PC-3 (cell line): ENCODE results near the gene RPS10. TPM values are rescaled to one million over a fixed set of nuclear protein-coding genes. Genes with fewer than 3 reads are reported as not detected.
A peak's percentile ranks its signal among the peaks of the same experiment; 100 is the strongest.

Experiments
- ATAC-seq: fragments of 200-7000 bp; cut with Tn5 transposase; 2 replicates; pipeline ENCODE4 v1.9.1; 2020; ENCODE audit warnings: mild to moderate bottlenecking, moderate library complexity
- BruUV-seq: library from RNA; stranded (reverse); fragments of 400-500 nt; replicated peaks from 2 replicates; lab custom pipeline; 2021; lab: Mats Ljungman, UMichigan
- CTCF ChIA-PET: fragments of 300-600 bp; sonication (Branson Sonifier 250); formaldehyde crosslinking; loops from one replicate; lab custom pipeline; 2022; ENCODE audit warnings: antibody characterized with exemption; lab: Charles Lee
- POLR2A ChIA-PET: fragments of 300-600 bp; sonication (Branson Sonifier 250); formaldehyde crosslinking; loops from one replicate; lab custom pipeline; 2022; ENCODE audit warnings: antibody characterized with exemption; ENCODE audit not compliant: unreplicated experiment; lab: Charles Lee
- DNase-seq: peaks from one replicate; pipeline ENCODE4 v3.0.0-alpha.2; 2015
- H2AFZ ChIP-seq: fragments of 300-600 bp; sonication (generic); 2 replicates; pipeline ENCODE4 v1.6.0; 2016; ENCODE audit warnings: antibody characterized with exemption, low read length
- H3F3A ChIP-seq: fragments of 300-600 bp; sonication (generic); one replicate; pipeline ENCODE4 v1.6.0; 2017; ENCODE audit warnings: antibody characterized with exemption, low read length, control low read depth, mild to moderate bottlenecking; ENCODE audit not compliant: unreplicated experiment
- H3K27ac ChIP-seq: fragments of 300-600 bp; sonication (generic); 2 replicates; pipeline ENCODE4 v1.5.1; 2016; ENCODE audit warnings: mild to moderate bottlenecking, low read length
- H3K27me3 ChIP-seq: fragments of 300-600 bp; sonication (generic); 2 replicates; pipeline ENCODE4 v1.6.1; 2016; ENCODE audit warnings: low read length, mixed read lengths
- H3K36me3 ChIP-seq: fragments of 300-600 bp; sonication (generic); 2 replicates; pipeline ENCODE4 v1.6.1; 2016; ENCODE audit warnings: low read depth, mixed run types, low read length, mixed read lengths
- H3K4me1 ChIP-seq: fragments of 300-600 bp; sonication (generic); 2 replicates; pipeline ENCODE4 v1.5.1; 2016; ENCODE audit warnings: low read length; ENCODE audit not compliant: insufficient read depth
- H3K4me2 ChIP-seq: fragments of 300-600 bp; sonication (generic); 2 replicates; pipeline ENCODE4 v1.6.0; 2016; ENCODE audit warnings: low read length
- H3K4me3 ChIP-seq: fragments of 300-600 bp; sonication (generic); 2 replicates; pipeline ENCODE4 v1.5.1; 2016; ENCODE audit warnings: mild to moderate bottlenecking, low read length, mixed read lengths
- H3K79me2 ChIP-seq: fragments of 300-600 bp; sonication (generic); 2 replicates; pipeline ENCODE4 v1.6.1; 2017; ENCODE audit warnings: low read length, mixed read lengths
- H3K9ac ChIP-seq: fragments of 300-600 bp; sonication (generic); 2 replicates; pipeline ENCODE4 v1.6.0; 2016; ENCODE audit warnings: mild to moderate bottlenecking, low read length
- H3K9me2 ChIP-seq: fragments of 300-600 bp; sonication (generic); replicated peaks from 2 replicates; pipeline ENCODE4 v1.6.1; 2016; ENCODE audit warnings: mixed run types, low read length, mixed read lengths
- H3K9me3 ChIP-seq: fragments of 300-600 bp; sonication (generic); 2 replicates; pipeline ENCODE4 v1.6.1; 2016; ENCODE audit warnings: low read length, mixed read lengths
- H4K20me1 ChIP-seq: fragments of 300-600 bp; sonication (generic); 2 replicates; pipeline ENCODE4 v1.6.1; 2016; ENCODE audit warnings: low read length, mixed read lengths
- EZH2 ChIP-seq: fragments of 300-600 bp; sonication (generic); IDR thresholded peaks from one replicate; pipeline ENCODE4 v1.6.1; 2017; ENCODE audit warnings: antibody characterized with exemption, mild to moderate bottlenecking, low read length; ENCODE audit not compliant: unreplicated experiment
- EZH2phosphoT487 ChIP-seq: fragments of 300-600 bp; sonication (generic); IDR thresholded peaks from 2 replicates; pipeline ENCODE4 v1.6.1; 2018; ENCODE audit warnings: mild to moderate bottlenecking, antibody characterized with exemption, low read length, borderline replicate concordance
- intact Hi-C: fragments of 100-400 bp; cut with micrococcal nuclease; formaldehyde crosslinking; loops from 2 replicates; pipeline ENCODE4 v1.9.0; 2023
- total RNA-seq: library from RNA; depleted of rRNA; stranded (reverse); fragments of >200 nt; gene quantifications from 2 replicates; pipeline ENCODE4 v1.2.3, GENCODE V29; 2014
- TF ChIP-seq, protein P1 (sequence below): fragments of 300-600 bp; sonication (generic); conservative IDR thresholded peaks from 2 replicates; pipeline ENCODE4 v1.5.1; 2017; ENCODE audit warnings: antibody characterized with exemption, low read depth, mild to moderate bottlenecking, low read length

RPS10 gene
- total RNA-seq, 1 experiment from 2014 or later = 3,060 TPM

DNA sequence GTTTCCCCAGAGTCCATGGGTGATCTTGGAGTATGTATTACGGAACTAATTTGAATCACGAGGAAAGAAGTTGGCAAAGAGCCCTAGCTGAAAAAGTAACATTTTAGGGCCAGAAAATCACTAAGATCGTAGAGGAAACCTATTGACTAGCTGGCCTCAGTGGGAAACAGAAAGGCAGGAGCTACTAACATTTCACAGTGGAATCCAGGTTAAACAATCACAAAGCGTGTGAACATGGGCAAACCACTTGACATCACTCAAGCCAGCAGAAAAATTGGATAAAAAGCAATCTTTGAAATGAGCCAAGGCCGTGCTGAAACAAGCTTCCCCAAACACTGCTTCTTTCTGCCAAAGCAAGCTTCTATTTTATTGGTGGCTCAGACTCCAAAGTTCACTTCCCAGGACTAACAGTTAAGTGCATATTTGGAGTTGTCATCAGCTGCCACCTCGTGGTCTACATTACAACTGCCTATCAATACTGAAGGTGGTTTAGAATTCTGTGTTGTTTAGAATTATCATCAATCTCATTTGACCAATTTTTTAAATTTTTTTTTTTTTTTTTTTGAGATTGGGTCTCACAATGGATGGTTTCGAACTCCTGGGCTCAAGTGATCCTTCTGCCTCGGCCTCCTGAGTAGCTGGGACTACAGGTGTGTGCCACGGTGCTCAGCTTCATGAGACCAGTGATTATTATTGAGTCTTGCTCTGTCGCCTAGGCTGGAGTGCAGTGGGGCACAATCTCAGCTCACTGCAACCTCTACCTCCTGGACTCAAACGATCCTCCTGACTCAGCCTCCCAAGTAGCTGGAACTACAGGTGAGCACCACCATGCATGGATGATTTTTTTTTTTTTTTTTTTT is 10.6 kb downstream of the RPS10 start:
- Histone ChIP-seq H3K36me3 (peaks cover 40% of the 10 kb centered on the region), H3K79me2 (peaks cover 6% of the 10 kb centered on the region; the same call in 1 of the 2 replicates), H3K4me2 (no peak overlapping the region), H3K27ac (no peak overlapping the region), H2AFZ (no peak overlapping the region), H3K9me2 (no peaks in the 10 kb centered on the region), H3K9me3 (no peaks in the 10 kb centered on the region), H3K27me3 (no peaks in the 10 kb centered on the region), H3K4me1 (peaks cover 14% of the 10 kb centered on the region), H3K4me3 (no peak overlapping the region), H4K20me1 (peaks cover 39% of the 10 kb centered on the region), H3F3A (peaks cover 23% of the 10 kb centered on the region), H3K9ac (no peak overlapping the region)
- TF ChIP-seq EZH2 (no peak), EZH2phosphoT487 (no peak)
- TF ChIP-seq, protein P1, sequence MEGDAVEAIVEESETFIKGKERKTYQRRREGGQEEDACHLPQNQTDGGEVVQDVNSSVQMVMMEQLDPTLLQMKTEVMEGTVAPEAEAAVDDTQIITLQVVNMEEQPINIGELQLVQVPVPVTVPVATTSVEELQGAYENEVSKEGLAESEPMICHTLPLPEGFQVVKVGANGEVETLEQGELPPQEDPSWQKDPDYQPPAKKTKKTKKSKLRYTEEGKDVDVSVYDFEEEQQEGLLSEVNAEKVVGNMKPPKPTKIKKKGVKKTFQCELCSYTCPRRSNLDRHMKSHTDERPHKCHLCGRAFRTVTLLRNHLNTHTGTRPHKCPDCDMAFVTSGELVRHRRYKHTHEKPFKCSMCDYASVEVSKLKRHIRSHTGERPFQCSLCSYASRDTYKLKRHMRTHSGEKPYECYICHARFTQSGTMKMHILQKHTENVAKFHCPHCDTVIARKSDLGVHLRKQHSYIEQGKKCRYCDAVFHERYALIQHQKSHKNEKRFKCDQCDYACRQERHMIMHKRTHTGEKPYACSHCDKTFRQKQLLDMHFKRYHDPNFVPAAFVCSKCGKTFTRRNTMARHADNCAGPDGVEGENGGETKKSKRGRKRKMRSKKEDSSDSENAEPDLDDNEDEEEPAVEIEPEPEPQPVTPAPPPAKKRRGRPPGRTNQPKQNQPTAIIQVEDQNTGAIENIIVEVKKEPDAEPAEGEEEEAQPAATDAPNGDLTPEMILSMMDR = peak; percentile 80
- CTCF ChIA-PET = interaction anchor here (0.5 to 1.7 kb wide), 11 partner anchors 11 to 546 kb away, joined by 3 to 34 read pairs (median 5); partner anchors contain the start of genes HMGA1 and SMIM29
- intact Hi-C loops = loop anchor here (1.0 to 2.0 kb wide), 3 partner anchors 166 to 252 kb away; partner anchors contain the start of gene SMIM29
- ATAC-seq = peak; percentile 57
- DNase-seq = peak; percentile 72
- no TSS peak for BruUV-seq
- POLR2A ChIA-PET = interaction anchor here (0.9 kb wide), 1 partner anchor 171 kb away, joined by 4 read pairs; no protein-coding TSS in a partner anchor

DNA sequence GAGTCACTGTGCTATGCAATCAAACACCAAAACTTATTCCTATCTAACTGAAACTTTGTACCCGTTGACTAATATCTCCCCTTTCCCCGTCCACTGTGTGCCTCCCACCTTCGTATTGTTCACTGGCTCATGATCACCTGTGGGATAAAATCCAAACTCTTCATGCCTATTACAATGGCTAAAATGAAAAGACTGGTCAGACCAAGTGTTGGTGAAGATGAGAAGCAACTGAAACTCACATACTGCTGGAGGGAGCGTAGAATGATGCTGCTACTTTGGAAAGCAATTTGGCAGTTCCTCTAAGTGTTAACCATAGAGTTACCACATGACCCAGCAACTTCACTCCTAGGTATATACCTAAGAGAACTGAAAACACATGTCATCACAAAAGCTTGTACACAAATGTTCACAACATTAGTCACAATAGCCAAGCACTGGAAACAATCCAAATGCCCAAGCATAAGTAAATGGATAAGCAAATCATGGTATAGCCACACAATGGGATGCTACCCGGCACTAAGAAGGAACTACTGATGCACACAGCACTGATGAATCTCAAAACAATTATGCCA is 13.1 kb downstream of the RPS10 start:
- no peaks in the 10 kb centered on the region for H3K27me3 ChIP-seq
- H3K4me3 ChIP-seq = no peak overlapping the region
- ATAC-seq (peak; percentile 5; the same call in 1 of the 2 replicates), DNase-seq (peak; percentile 83)
- no peak overlapping the region for H2AFZ ChIP-seq
- ChIA-PET CTCF (no interaction called here), POLR2A (no interaction called here)
- no peak overlapping the region for H3K27ac ChIP-seq
- H3F3A ChIP-seq = peaks cover 13% of the 10 kb centered on the region
- no peak for TF ChIP-seq EZH2
- TF ChIP-seq EZH2phosphoT487 = no peak
- TF ChIP-seq, protein P1 = no peak
- intact Hi-C loops = no loop called here
- BruUV-seq = no TSS peak
- no peaks in the 10 kb centered on the region for H3K9me3 ChIP-seq
- H3K79me2 ChIP-seq = no peaks in the 10 kb centered on the region
- peaks cover 14% of the 10 kb centered on the region for H3K4me1 ChIP-seq
- peaks cover 21% of the 10 kb centered on the region for H3K36me3 ChIP-seq
- no peak overlapping the region for H3K4me2 ChIP-seq
- no peak overlapping the region for H3K9ac ChIP-seq
- H3K9me2 ChIP-seq = no peaks in the 10 kb centered on the region
- peaks cover 24% of the 10 kb centered on the region for H4K20me1 ChIP-seq
